ENCODE results near the gene SLC9A3.

SLC9A3 gene

GRCh38 chr5:472076-472655 lies 52.1 kb downstream of the SLC9A3 start (continued):
- TF ChIP-seq ZNF302 (tag by site-specific recombination; IDR thresholded peaks at IDR 0.05; ENCODE audit: low read depth) (no peak), BCL11B (tag by site-specific recombination; IDR thresholded peaks at IDR 0.05; ENCODE audit: low read depth) (0 out of 2 replicates have a peak, but pooled peaks have one; percentile 21), TRIM28 (IDR thresholded peaks at IDR 0.05; ENCODE audit: borderline replicate concordance, low read length) (no peak), ZNF610 (tag by site-specific recombination; IDR thresholded peaks at IDR 0.05; ENCODE audit: borderline replicate concordance) (no peak), ZSCAN4 (tag by site-specific recombination; IDR thresholded peaks at IDR 0.05) (no peak), ZNF335 (tag by site-specific recombination; conservative IDR thresholded peaks at IDR 0.05) (no peak), ZNF501 (tag by site-specific recombination; IDR thresholded peaks at IDR 0.05) (no peak), ZBTB1 (tag by site-specific recombination; IDR thresholded peaks at IDR 0.05) (no peak), ZNF623 (tag by site-specific recombination; IDR thresholded peaks at IDR 0.05) (no peak), ZEB2 (tag by site-specific recombination; IDR thresholded peaks at IDR 0.05) (peak; percentile 61; the same call in 1 of the 2 replicates), ZNF391 (tag by site-specific recombination; IDR thresholded peaks at IDR 0.05; ENCODE audit: borderline replicate concordance, low read depth) (no peak), PRDM10 (tag by site-specific recombination; IDR thresholded peaks at IDR 0.05) (0 out of 2 replicates have a peak, but pooled peaks have one; percentile 9), EGR2 (tag by site-specific recombination; IDR thresholded peaks at IDR 0.05; ENCODE audit: low read depth) (peak; percentile 60), ZNF18 (tag by site-specific recombination; IDR thresholded peaks at IDR 0.05) (no peak), ZNF701 (tag by site-specific recombination; IDR thresholded peaks at IDR 0.05) (no peak), SP7 (tag by site-specific recombination; IDR thresholded peaks at IDR 0.05) (peak; percentile 43; the same call in 1 of the 2 replicates), ZNF37A (tag by site-specific recombination; IDR thresholded peaks at IDR 0.05) (no peak), GLI4 (tag by site-specific recombination; IDR thresholded peaks at IDR 0.05) (no peak), ZNF837 (tag by site-specific recombination; IDR thresholded peaks at IDR 0.05) (no peak), ZNF658 (tag by site-specific recombination; IDR thresholded peaks at IDR 0.05) (no peak), ZNF629 (tag by site-specific recombination; IDR thresholded peaks at IDR 0.05) (no peak), ZNF558 (tag by site-specific recombination; IDR thresholded peaks at IDR 0.05) (no peak), ZNF211 (tag by site-specific recombination; IDR thresholded peaks at IDR 0.05; ENCODE audit: low read depth) (no peak), ZBTB48 (tag by site-specific recombination; IDR thresholded peaks at IDR 0.05) (peak; percentile 59; the same call in 1 of the 2 replicates), ZNF473 (tag by site-specific recombination; IDR thresholded peaks at IDR 0.05) (no peak)
- TF ChIP-seq, protein P1, sequence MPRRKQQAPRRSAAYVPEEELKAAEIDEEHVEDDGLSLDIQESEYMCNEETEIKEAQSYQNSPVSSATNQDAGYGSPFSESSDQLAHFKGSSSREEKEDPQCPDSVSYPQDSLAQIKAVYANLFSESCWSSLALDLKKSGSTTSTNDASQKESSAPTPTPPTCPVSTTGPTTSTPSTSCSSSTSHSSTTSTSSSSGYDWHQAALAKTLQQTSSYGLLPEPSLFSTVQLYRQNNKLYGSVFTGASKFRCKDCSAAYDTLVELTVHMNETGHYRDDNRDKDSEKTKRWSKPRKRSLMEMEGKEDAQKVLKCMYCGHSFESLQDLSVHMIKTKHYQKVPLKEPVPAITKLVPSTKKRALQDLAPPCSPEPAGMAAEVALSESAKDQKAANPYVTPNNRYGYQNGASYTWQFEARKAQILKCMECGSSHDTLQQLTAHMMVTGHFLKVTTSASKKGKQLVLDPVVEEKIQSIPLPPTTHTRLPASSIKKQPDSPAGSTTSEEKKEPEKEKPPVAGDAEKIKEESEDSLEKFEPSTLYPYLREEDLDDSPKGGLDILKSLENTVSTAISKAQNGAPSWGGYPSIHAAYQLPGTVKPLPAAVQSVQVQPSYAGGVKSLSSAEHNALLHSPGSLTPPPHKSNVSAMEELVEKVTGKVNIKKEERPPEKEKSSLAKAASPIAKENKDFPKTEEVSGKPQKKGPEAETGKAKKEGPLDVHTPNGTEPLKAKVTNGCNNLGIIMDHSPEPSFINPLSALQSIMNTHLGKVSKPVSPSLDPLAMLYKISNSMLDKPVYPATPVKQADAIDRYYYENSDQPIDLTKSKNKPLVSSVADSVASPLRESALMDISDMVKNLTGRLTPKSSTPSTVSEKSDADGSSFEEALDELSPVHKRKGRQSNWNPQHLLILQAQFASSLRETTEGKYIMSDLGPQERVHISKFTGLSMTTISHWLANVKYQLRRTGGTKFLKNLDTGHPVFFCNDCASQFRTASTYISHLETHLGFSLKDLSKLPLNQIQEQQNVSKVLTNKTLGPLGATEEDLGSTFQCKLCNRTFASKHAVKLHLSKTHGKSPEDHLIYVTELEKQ (tag by site-specific recombination; IDR thresholded peaks at IDR 0.05; ENCODE audit: borderline replicate concordance): no peak
- TF ChIP-seq, protein P2, sequence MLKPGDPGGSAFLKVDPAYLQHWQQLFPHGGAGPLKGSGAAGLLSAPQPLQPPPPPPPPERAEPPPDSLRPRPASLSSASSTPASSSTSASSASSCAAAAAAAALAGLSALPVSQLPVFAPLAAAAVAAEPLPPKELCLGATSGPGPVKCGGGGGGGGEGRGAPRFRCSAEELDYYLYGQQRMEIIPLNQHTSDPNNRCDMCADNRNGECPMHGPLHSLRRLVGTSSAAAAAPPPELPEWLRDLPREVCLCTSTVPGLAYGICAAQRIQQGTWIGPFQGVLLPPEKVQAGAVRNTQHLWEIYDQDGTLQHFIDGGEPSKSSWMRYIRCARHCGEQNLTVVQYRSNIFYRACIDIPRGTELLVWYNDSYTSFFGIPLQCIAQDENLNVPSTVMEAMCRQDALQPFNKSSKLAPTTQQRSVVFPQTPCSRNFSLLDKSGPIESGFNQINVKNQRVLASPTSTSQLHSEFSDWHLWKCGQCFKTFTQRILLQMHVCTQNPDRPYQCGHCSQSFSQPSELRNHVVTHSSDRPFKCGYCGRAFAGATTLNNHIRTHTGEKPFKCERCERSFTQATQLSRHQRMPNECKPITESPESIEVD (tag by site-specific recombination; IDR thresholded peaks at IDR 0.05): no peak
- TF ChIP-seq, protein P3, sequence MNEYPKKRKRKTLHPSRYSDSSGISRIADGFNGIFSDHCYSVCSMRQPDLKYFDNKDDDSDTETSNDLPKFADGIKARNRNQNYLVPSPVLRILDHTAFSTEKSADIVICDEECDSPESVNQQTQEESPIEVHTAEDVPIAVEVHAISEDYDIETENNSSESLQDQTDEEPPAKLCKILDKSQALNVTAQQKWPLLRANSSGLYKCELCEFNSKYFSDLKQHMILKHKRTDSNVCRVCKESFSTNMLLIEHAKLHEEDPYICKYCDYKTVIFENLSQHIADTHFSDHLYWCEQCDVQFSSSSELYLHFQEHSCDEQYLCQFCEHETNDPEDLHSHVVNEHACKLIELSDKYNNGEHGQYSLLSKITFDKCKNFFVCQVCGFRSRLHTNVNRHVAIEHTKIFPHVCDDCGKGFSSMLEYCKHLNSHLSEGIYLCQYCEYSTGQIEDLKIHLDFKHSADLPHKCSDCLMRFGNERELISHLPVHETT (tag by site-specific recombination; IDR thresholded peaks at IDR 0.05): no peak
